Neural cell (in vitro differentiated cells): Measurements from ENCODE around the gene ARHGAP10.

ENCODE experiments used
- EP300 ChIP-seq: fragments of 450-650 bp; conservative IDR thresholded peaks from 2 replicates; pipeline ENCODE4 v1.6.1; 2014; ENCODE audit warnings: antibody characterized with exemption, mild to moderate bottlenecking, moderate library complexity; ENCODE audit not compliant: poor library complexity, severe bottlenecking
- EZH2 ChIP-seq: fragments of 200-600, 300-800 bp; shearing (Covaris generic), sonication (generic); IDR thresholded peaks from 2 replicates; pipeline ENCODE4 v1.6.1; 2014; ENCODE audit warnings: antibody characterized with exemption, low read length, borderline replicate concordance, mild to moderate bottlenecking; ENCODE audit not compliant: insufficient read depth, poor library complexity, severe bottlenecking
- MXI1 ChIP-seq: fragments of 450-650 bp; conservative IDR thresholded peaks from 2 replicates; pipeline ENCODE4 v1.6.1; 2014; ENCODE audit warnings: antibody characterized with exemption, mild to moderate bottlenecking; ENCODE audit not compliant: poor library complexity, severe bottlenecking
- POLR2AphosphoS5 ChIP-seq: IDR thresholded peaks from 2 replicates; pipeline ENCODE4 v1.6.1; 2012
- TAF1 ChIP-seq: IDR thresholded peaks from 2 replicates; pipeline ENCODE4 v1.6.1; 2012; ENCODE audit warnings: low read depth
- TF ChIP-seq, protein P1 (sequence below): fragments of 450-650 bp; IDR thresholded peaks from 2 replicates; pipeline ENCODE4 v1.5.1; 2014; ENCODE audit warnings: antibody characterized with exemption, mild to moderate bottlenecking, moderate library complexity; ENCODE audit not compliant: poor library complexity, severe bottlenecking

DNA sequence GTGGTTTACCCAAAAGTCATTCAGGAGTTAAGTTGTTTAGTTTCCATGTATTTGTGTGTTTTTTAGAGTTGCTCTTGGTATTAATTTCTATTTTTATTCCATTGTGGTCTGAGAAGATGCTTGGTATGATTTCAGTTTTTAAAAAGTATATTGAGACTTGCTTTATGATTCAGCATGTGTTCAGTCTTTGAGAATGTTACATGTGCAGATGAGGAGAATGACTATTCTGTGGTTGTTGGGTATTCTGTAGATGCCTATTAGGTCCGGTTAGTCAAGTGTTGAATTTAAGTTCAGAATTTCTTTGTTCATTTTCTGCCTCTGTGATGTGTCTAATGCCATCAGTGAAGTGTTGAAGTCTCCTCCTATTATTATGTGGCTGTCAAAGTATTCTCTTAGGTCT lies 249.4 kb downstream of the ARHGAP10 start:
- TF ChIP-seq TAF1 (no peak), EZH2 (no peak), POLR2AphosphoS5 (no peak), EP300 (no peak), MXI1 (no peak)
- TF ChIP-seq, protein P1, sequence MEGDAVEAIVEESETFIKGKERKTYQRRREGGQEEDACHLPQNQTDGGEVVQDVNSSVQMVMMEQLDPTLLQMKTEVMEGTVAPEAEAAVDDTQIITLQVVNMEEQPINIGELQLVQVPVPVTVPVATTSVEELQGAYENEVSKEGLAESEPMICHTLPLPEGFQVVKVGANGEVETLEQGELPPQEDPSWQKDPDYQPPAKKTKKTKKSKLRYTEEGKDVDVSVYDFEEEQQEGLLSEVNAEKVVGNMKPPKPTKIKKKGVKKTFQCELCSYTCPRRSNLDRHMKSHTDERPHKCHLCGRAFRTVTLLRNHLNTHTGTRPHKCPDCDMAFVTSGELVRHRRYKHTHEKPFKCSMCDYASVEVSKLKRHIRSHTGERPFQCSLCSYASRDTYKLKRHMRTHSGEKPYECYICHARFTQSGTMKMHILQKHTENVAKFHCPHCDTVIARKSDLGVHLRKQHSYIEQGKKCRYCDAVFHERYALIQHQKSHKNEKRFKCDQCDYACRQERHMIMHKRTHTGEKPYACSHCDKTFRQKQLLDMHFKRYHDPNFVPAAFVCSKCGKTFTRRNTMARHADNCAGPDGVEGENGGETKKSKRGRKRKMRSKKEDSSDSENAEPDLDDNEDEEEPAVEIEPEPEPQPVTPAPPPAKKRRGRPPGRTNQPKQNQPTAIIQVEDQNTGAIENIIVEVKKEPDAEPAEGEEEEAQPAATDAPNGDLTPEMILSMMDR: no peak
